ENCODE results near the gene FOXO6. TPM values are rescaled to one million over a fixed set of nuclear protein-coding genes. Genes with fewer than 3 reads are reported as not detected.

Gene FOXO6
- total RNA-seq, 3 donors from 2014 or later: 0.98 to 1.3 TPM; not detected in 1

DNA sequence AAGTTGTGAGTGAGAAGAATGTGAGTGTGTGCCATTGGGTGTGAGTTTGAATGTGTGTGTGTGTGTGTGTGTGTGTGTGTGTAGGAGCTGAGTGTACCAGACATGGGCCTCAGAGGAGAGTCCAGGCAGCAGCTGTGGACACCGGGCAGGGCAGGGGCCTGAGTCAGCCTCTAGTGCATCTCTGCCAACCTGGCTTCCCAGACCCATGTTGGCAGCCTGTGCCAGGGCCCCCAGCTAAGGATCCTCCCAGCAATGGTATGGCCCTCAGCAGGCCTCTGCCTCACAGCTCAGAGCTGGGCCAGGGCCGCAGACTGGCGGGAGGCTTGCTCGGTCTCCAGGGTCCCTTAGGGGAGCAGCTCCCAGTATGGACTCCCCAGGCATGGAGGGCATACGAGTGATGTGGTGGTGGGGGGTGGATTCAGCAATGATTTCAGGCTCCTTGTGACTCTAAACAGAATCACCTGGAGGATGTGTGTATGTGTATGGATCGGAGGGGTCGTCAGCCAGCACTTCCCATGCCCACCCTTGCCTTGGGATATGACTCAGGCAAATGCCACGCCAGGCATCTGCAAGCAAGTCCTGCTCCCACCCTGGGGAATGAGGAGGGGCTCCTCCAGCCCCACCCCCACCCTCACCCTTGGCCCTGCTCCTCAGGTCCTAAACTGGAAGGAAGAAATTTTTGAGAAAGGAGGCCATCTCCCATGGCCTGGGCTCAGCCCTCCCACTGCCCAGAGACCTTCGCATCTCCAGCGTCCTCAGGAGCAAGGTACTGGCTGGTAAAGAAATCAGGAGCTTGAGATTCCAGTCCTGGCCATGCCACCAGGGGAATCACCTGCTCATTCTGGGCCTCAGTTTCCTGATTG lies 1.8 kb upstream of the FOXO6 start:
- DNase-seq (ENCODE audit: low spot score in 2 of 2): no peak
- no peak overlapping the region for H3K27ac ChIP-seq
- TF ChIP-seq POLR2A (IDR thresholded peaks at IDR 0.05) (no peak), POLR2AphosphoS5 (IDR thresholded peaks at IDR 0.05) (no peak)
- TF ChIP-seq, protein P1, sequence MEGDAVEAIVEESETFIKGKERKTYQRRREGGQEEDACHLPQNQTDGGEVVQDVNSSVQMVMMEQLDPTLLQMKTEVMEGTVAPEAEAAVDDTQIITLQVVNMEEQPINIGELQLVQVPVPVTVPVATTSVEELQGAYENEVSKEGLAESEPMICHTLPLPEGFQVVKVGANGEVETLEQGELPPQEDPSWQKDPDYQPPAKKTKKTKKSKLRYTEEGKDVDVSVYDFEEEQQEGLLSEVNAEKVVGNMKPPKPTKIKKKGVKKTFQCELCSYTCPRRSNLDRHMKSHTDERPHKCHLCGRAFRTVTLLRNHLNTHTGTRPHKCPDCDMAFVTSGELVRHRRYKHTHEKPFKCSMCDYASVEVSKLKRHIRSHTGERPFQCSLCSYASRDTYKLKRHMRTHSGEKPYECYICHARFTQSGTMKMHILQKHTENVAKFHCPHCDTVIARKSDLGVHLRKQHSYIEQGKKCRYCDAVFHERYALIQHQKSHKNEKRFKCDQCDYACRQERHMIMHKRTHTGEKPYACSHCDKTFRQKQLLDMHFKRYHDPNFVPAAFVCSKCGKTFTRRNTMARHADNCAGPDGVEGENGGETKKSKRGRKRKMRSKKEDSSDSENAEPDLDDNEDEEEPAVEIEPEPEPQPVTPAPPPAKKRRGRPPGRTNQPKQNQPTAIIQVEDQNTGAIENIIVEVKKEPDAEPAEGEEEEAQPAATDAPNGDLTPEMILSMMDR (IDR thresholded peaks at IDR 0.05): no peak
- peaks cover 12 to 21% of the 10 kb centered on the region in 2 donors for H3K4me1 ChIP-seq
- H3K9me3 ChIP-seq: no peaks in the 10 kb centered on the region
- no peaks in the 10 kb centered on the region for H3K27me3 ChIP-seq
- intact Hi-C loops (cut with DNase I; ENCODE audit: low total_unique reads): no loop called here
- no peak overlapping the region for H3K4me3 ChIP-seq
- H3K36me3 ChIP-seq: no peaks in the 10 kb centered on the region

DNA sequence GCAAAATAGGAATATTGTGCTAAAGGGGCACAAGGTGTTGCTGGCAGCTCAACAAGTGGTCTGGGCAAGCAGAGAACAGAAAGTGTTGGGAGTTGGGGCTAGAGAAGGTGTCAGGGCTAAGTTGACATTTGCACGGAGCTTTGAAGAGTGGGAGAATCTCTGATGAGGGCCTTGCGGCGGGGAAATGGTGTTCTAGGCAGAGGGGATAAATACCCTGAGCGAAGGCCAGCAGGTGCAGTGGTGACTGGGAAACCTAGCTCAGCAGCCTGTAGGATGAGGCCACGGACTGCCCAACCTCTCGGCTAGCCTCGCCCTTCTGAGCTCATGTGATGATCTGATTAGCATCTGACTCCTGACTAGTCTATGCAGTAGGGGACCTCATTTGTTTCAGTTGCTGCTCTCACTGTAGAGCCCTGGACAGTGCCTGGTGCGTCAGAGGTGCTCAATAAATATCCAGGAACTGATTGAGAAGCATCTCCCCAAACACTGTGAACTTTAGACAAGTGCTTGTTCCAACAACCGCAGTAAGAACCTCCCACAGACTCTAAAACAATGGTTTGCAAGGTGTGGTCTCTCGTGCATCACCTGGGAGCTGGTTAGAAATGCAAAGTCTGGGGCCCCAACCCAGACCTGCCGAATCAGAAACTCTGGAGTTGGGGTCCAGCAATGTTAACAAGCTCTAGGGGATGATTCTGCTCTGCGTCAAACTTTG lies 1.0 kb upstream of the FOXO6 start:
- H3K27ac ChIP-seq: peak overlapping the region in 1 of 2 donors; percentile 82
- peak overlapping the region; percentile 53 to 72 (median 58) for H3K4me3 ChIP-seq
- no peaks in the 10 kb centered on the region for H3K36me3 ChIP-seq
- H3K27me3 ChIP-seq: no peaks in the 10 kb centered on the region
- intact Hi-C loops (cut with DNase I; ENCODE audit: low total_unique reads): no loop called here
- TF ChIP-seq POLR2AphosphoS5 (IDR thresholded peaks at IDR 0.05): no peak
- no peak for TF ChIP-seq POLR2A (IDR thresholded peaks at IDR 0.05)
- TF ChIP-seq, protein P1 (IDR thresholded peaks at IDR 0.05): no peak
- H3K9me3 ChIP-seq: no peaks in the 10 kb centered on the region
- DNase-seq (ENCODE audit: low spot score in 2 of 2): no peak
- H3K4me1 ChIP-seq: peaks cover 12 to 21% of the 10 kb centered on the region in 2 donors

DNA sequence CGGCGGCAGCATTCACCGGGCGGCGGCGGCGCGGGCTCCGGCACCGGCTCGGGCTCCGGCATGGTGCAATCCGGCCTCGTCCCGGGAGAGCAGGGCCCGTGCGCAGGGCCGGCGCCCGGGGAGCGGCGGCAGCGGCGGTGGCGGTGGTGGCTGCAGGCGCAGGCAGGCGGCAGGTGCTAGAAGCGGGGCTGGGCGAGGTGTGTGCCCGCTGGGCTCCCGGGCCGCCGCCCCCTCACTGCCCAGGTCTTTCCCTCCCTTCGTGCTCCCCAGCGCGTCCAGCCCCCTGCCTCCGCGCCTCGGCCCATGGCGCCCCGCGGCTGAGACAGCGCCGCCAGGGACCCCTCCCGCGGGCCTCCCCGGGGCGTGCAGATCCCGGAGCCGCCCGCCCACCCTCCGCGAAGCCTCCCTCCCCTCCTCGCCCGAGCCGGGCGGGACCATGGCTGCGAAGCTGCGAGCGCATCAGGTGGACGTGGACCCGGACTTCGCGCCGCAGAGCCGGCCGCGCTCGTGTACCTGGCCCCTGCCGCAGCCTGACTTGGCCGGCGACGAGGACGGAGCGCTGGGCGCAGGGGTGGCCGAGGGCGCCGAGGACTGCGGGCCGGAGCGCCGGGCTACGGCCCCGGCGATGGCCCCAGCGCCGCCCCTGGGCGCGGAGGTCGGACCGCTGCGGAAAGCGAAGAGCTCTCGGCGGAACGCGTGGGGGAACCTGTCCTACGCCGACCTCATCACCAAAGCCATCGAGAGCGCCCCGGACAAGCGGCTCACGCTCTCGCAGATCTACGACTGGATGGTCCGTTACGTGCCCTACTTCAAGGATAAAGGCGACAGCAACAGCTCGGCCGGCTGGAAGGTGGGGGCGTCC lies 492 bp downstream of the FOXO6 start:
- Histone ChIP-seq H3K27me3 (peaks cover 0 to 5% of the 10 kb centered on the region in 2 donors), H3K36me3 (no peaks in the 10 kb centered on the region), H3K27ac (peak overlapping the region; percentile 82), H3K9me3 (no peaks in the 10 kb centered on the region), H3K4me3 (peak overlapping the region; percentile 53 to 72 (median 58)), H3K4me1 (peaks cover 17 to 21% of the 10 kb centered on the region in 2 donors)
- TF ChIP-seq POLR2AphosphoS5 (IDR thresholded peaks at IDR 0.05): no peak
- no peak for TF ChIP-seq POLR2A (IDR thresholded peaks at IDR 0.05)
- intact Hi-C loops (cut with DNase I; ENCODE audit: low total_unique reads): no loop called here
- DNase-seq (ENCODE audit: low spot score in 2 of 2): no peak

DNA sequence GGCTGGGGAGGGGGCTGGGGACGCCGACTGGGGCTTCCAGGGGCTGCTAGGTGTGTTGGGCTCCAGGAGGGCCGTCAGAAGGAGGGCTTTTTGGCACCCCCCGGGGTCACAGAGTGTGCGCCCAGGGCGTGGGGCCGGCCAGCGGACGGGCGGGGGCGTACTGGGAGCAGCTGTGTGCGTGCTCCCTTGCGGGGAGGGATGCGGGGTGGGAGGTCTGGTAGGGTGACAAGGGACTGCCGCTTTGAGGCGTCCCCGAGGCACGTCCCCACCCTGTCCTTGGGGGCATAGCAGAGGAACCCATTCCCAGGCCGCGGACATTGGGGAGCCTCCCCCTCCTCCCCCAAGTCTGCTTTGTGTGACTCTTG lies 1.1 kb downstream of the FOXO6 start:
- Histone ChIP-seq H3K27me3 (peaks cover 0 to 5% of the 10 kb centered on the region in 2 donors), H3K27ac (no peak overlapping the region), H3K4me3 (peak overlapping the region; percentile 53 to 72 (median 58)), H3K4me1 (peaks cover 17 to 19% of the 10 kb centered on the region in 2 donors), H3K9me3 (no peaks in the 10 kb centered on the region), H3K36me3 (no peaks in the 10 kb centered on the region)
- intact Hi-C loops (cut with DNase I; ENCODE audit: low total_unique reads): no loop called here
- no peak for TF ChIP-seq POLR2A (IDR thresholded peaks at IDR 0.05)
- TF ChIP-seq, protein P1 (IDR thresholded peaks at IDR 0.05): no peak
- no peak for TF ChIP-seq POLR2AphosphoS5 (IDR thresholded peaks at IDR 0.05)
- no peak for DNase-seq (ENCODE audit: low spot score in 2 of 2)
